K562 (cell line): ENCODE data around the gene ST8SIA4. TPM values are rescaled to one million over a fixed set of nuclear protein-coding genes. Genes with fewer than 3 reads are reported as not detected.

Source experiments
- ATAC-seq: fragments of 200-7000 bp; cut with Tn5 transposase; 3 replicates; pipeline ENCODE4 v1.9.1; 2020; ENCODE audit warnings: moderate library complexity
- BruUV-seq: library from RNA; stranded (reverse); fragments of 400-500 nt; replicated peaks from 2 replicates; lab custom pipeline; 2021; lab: Mats Ljungman, UMichigan
- CTCF ChIA-PET: fragments of 300-600 bp; formaldehyde crosslinking; extraction: SDS; loops from one replicate; lab custom pipeline; 2021; ENCODE audit warnings: low intra/inter-chr PET ratio; lab: Yijun Ruan, JAX
- POLR2A ChIA-PET: fragments of 300-600, 350-650 bp; sonication (Branson Sonifier 250); formaldehyde crosslinking; extraction: SDS; loops from one replicate; lab custom pipeline; 2021; ENCODE audit warnings: antibody characterized with exemption, inconsistent platforms; lab: Yijun Ruan, JAX
- DNase-seq, 4 experiments: peaks; one replicate each; pipeline versions ENCODE4 v3.0.0 to v3.0.0-alpha.2; 2011 to 2018; ENCODE audit warnings: low spot score in 3 of 4, mixed read lengths in 3 of 4; ENCODE audit errors: extremely low read depth in 1 of 4
- FAIRE-seq: peaks from 2 replicates; lab custom pipeline; 2011; peaks lifted over from hg19 to GRCh38; lab: Jason Lieb, UNC
- H2AFZ ChIP-seq: 2 replicates; pipeline ENCODE4 v1.6.0; 2011; ENCODE audit warnings: low read depth, low read length, control low read depth, inconsistent platforms
- H3K27ac ChIP-seq: fragments of 200-600 bp; 3 replicates; pipeline ENCODE4 v1.8.0; 2011; ENCODE audit warnings: low read depth, mild to moderate bottlenecking, control low read depth, inconsistent platforms, low read length, moderate library complexity, mixed read lengths; ENCODE audit errors: extremely low read depth
- H3K27me3 ChIP-seq, 2 experiments: fragments of 300-600 bp in 1 of 2; 2 replicates in 1 of 2; 3 replicates in 1 of 2; pipeline versions ENCODE4 v1.6.0 to v1.8.0; 2011; ENCODE audit warnings: inconsistent platforms in 2 of 2, low read length in 2 of 2, mild to moderate bottlenecking in 1 of 2, mixed read lengths in 1 of 2, moderate library complexity in 1 of 2; ENCODE audit not compliant: control insufficient read depth in 2 of 2, insufficient read depth in 2 of 2
- H3K36me3 ChIP-seq: fragments of 300-600 bp; 3 replicates; pipeline ENCODE4 v1.8.0; 2011; ENCODE audit warnings: mild to moderate bottlenecking, low read length, inconsistent platforms; ENCODE audit not compliant: control insufficient read depth, insufficient read depth
- H3K4me1 ChIP-seq, 2 experiments: fragments of 200-600 bp in 1 of 2; replicated peaks in 1 of 2; 2 replicates in 1 of 2; 3 replicates in 1 of 2; pipeline versions ENCODE4 v1.5.1 to v1.8.0; 2011; ENCODE audit warnings: inconsistent platforms in 2 of 2, low read length in 2 of 2, mild to moderate bottlenecking in 1 of 2, mixed read lengths in 1 of 2, moderate library complexity in 1 of 2; ENCODE audit not compliant: control insufficient read depth in 2 of 2, insufficient read depth in 2 of 2
- H3K4me2 ChIP-seq: 2 replicates; pipeline ENCODE4 v1.6.1; 2011; ENCODE audit warnings: low read length, control low read depth, inconsistent platforms, mixed read lengths; ENCODE audit not compliant: insufficient read depth
- H3K4me3 ChIP-seq: fragments of 200-600 bp; sonication (generic), shearing (Covaris generic); 2 replicates; pipeline ENCODE4 v1.5.1; 2016; ENCODE audit warnings: control low read depth, inconsistent platforms
- H3K79me2 ChIP-seq: fragments of 200-600 bp; 3 replicates; pipeline ENCODE4 v1.8.0; 2011; ENCODE audit warnings: low read length, inconsistent platforms; ENCODE audit not compliant: control insufficient read depth, insufficient read depth
- H3K9ac ChIP-seq, 2 experiments: 2 replicates each; pipeline versions ENCODE4 v1.6.0 to v1.6.1; 2011; ENCODE audit warnings: low read depth in 2 of 2, low read length in 2 of 2, control low read depth in 1 of 2, inconsistent platforms in 1 of 2, mild to moderate bottlenecking in 1 of 2, mixed read lengths in 1 of 2; ENCODE audit not compliant: insufficient read depth in 1 of 2
- H3K9me1 ChIP-seq: one replicate; pipeline ENCODE4 v1.6.0; 2011; ENCODE audit warnings: inconsistent platforms, mild to moderate bottlenecking, low read length, moderate library complexity; ENCODE audit not compliant: control insufficient read depth, insufficient read depth
- H3K9me3 ChIP-seq: replicated peaks from 2 replicates; pipeline ENCODE4 v1.5.1; 2011; ENCODE audit warnings: low read depth, low read length, inconsistent platforms; ENCODE audit not compliant: control insufficient read depth, insufficient read depth
- H4K20me1 ChIP-seq: replicated peaks from 2 replicates; pipeline ENCODE4 v1.6.1; 2011; ENCODE audit warnings: low read length, inconsistent platforms, mixed read lengths; ENCODE audit not compliant: control insufficient read depth, insufficient read depth
- ARID1B ChIP-seq: fragments of 450-650 bp; IDR thresholded peaks from 2 replicates; pipeline ENCODE4 v1.6.1; 2016; ENCODE audit warnings: antibody characterized with exemption, mild to moderate bottlenecking, inconsistent platforms
- DDX20 ChIP-seq: fragments of 450-650 bp; IDR thresholded peaks from 2 replicates; pipeline ENCODE4 v1.6.1; 2016; ENCODE audit warnings: missing genetic modification characterization, low read depth, mild to moderate bottlenecking, missing compliant biosample characterization, moderate library complexity
- FOSL1 ChIP-seq: fragments of 200-800 bp; sonication (Bioruptor generic); conservative IDR thresholded peaks from 2 replicates; pipeline ENCODE4 v1.6.1; 2016; ENCODE audit warnings: missing genetic modification characterization, missing compliant biosample characterization
- FOXJ2 ChIP-seq: fragments of 200-800 bp; sonication (Bioruptor generic); IDR thresholded peaks from 2 replicates; pipeline ENCODE4 v1.6.1; 2016; ENCODE audit warnings: missing genetic modification characterization, missing compliant biosample characterization
- FOXK1 ChIP-seq: sonication (generic); formaldehyde crosslinking; IDR thresholded peaks from 2 replicates; pipeline ENCODE4 v1.8.0; 2022; ENCODE audit warnings: missing genetic modification reagents, mild to moderate bottlenecking, borderline replicate concordance
- KHSRP ChIP-seq: fragments of 450-650 bp; IDR thresholded peaks from 2 replicates; pipeline ENCODE4 v1.6.1; 2017
- NELFE ChIP-seq: IDR thresholded peaks from 2 replicates; pipeline ENCODE4 v1.6.1; 2011; ENCODE audit warnings: mild to moderate bottlenecking; ENCODE audit not compliant: insufficient read depth, insufficient read length
- NFIC ChIP-seq: fragments of 450-650 bp; IDR thresholded peaks from 2 replicates; pipeline ENCODE4 v1.6.1; 2017; ENCODE audit warnings: mild to moderate bottlenecking, inconsistent platforms
- NFYB ChIP-seq: IDR thresholded peaks from 2 replicates; pipeline ENCODE4 v1.6.1; 2011; ENCODE audit warnings: mild to moderate bottlenecking, moderate library complexity; ENCODE audit not compliant: insufficient read length; ENCODE audit errors: extremely low read depth
- NONO ChIP-seq, 2 experiments: fragments of 200-400 bp in 1 of 2; fragments of 450-650 bp in 1 of 2; formaldehyde crosslinking in 1 of 2; IDR thresholded peaks; 2 replicates each; pipeline ENCODE4 v1.6.1; 2017; ENCODE audit warnings: low read depth in 2 of 2, mild to moderate bottlenecking in 2 of 2, moderate library complexity in 2 of 2, low read length in 1 of 2
- NR2C1 ChIP-seq, 2 experiments: fragments of 450-650 bp; IDR thresholded peaks; 2 replicates each; pipeline ENCODE4 v1.6.1; 2017; ENCODE audit warnings: mild to moderate bottlenecking in 2 of 2, antibody characterized with exemption in 1 of 2, inconsistent platforms in 1 of 2, missing compliant biosample characterization in 1 of 2, missing genetic modification characterization in 1 of 2
- PHB ChIP-seq: fragments of 250-450 bp; sonication (Bioruptor Pico); IDR thresholded peaks from 2 replicates; pipeline ENCODE4 v1.5.0; 2021
- PRMT5 ChIP-seq: sonication (generic); formaldehyde crosslinking; IDR thresholded peaks from 2 replicates; pipeline ENCODE4 v1.5.0; 2020; ENCODE audit warnings: missing genetic modification reagents
- SETDB1 ChIP-seq: IDR thresholded peaks from one replicate; pipeline ENCODE4 v1.6.1; 2012; ENCODE audit warnings: low read length, control low read depth, inconsistent platforms
- ZNF197 ChIP-seq: fragments of 200-800 bp; sonication (Bioruptor generic); IDR thresholded peaks from 2 replicates; pipeline ENCODE4 v1.6.1; 2016; ENCODE audit warnings: low read depth, missing genetic modification characterization, missing compliant biosample characterization
- ZNF224 ChIP-seq: sonication (generic); formaldehyde crosslinking; IDR thresholded peaks from 2 replicates; pipeline ENCODE4 v1.8.0; 2022; ENCODE audit warnings: mild to moderate bottlenecking, missing genetic modification reagents
- WGBS: fragments of 100-300 bp; shearing (Covaris generic); methylation state at CpG from one replicate; pipeline ENCODE4 v1.1.6; 2016; ENCODE audit warnings: low coverage, mixed read lengths; ENCODE audit not compliant: insufficient coverage; ENCODE audit errors: missing lambda C conversion rate; 5-methylcytosine and 5-hydroxymethylcytosine counted together
- in situ Hi-C: fragments of 300-500 bp; cut with MboI; formaldehyde crosslinking; loops from 4 replicates; pipeline ENCODE4 v1.15.0; 2018; ENCODE audit warnings: inconsistent platforms, mixed read lengths
- intact Hi-C: fragments of 100-400 bp; cut with micrococcal nuclease; formaldehyde crosslinking; loops from 2 replicates; pipeline ENCODE4 v1.14.2; 2022
- polyA plus RNA-seq, 8 experiments: library from polyadenylated mRNA; depleted of rRNA in 4 of 8; stranded (reverse) in 5 of 8; unstranded in 3 of 8; fragments of >200 nt; fragmentation: Nextera tagmentation in 2 of 8; fragmentation: Illumina TruSeq in 1 of 8; extraction: Ambion mirVana in 2 of 8; extraction: Trizol in 1 of 8; gene quantifications; 2 replicates each; pipeline versions ENCODE4 v1.2.1 to v1.2.3, GENCODE V29; 2011 to 2014; ENCODE audit warnings: inconsistent platforms in 1 of 8, missing spikeins in 1 of 8
- total RNA-seq, 7 experiments: library from RNA; depleted of rRNA in 6 of 7; stranded (reverse); fragments of >200 nt in 6 of 7; fragmentation: Illumina TruSeq in 2 of 7; extraction: Trizol in 2 of 7; gene quantifications; 2 replicates each; pipeline versions ENCODE4 v1.2.1 to v1.2.3, GENCODE V29; 2011 to 2021; ENCODE audit warnings: low replicate concordance in 1 of 7
- TF ChIP-seq, protein P1 (sequence below): sonication (generic); formaldehyde crosslinking; IDR thresholded peaks from 2 replicates; pipeline ENCODE4 v1.9.0; 2022; ENCODE audit warnings: mild to moderate bottlenecking, missing genetic modification reagents
- TF ChIP-seq, protein P2 (sequence below): fragments of 250-450 bp; sonication (Bioruptor Pico); IDR thresholded peaks from 2 replicates; pipeline ENCODE4 v1.8.0; 2021; ENCODE audit warnings: moderate library complexity, mild to moderate bottlenecking, inconsistent platforms

ST8SIA4 gene
- total and polyA plus RNA-seq, 9 of the 15 experiments (the other 6 are each of a cell fraction or from before 2014, with no cell fraction given): 0.22 to 2.0 (median 0.54) TPM

DNA sequence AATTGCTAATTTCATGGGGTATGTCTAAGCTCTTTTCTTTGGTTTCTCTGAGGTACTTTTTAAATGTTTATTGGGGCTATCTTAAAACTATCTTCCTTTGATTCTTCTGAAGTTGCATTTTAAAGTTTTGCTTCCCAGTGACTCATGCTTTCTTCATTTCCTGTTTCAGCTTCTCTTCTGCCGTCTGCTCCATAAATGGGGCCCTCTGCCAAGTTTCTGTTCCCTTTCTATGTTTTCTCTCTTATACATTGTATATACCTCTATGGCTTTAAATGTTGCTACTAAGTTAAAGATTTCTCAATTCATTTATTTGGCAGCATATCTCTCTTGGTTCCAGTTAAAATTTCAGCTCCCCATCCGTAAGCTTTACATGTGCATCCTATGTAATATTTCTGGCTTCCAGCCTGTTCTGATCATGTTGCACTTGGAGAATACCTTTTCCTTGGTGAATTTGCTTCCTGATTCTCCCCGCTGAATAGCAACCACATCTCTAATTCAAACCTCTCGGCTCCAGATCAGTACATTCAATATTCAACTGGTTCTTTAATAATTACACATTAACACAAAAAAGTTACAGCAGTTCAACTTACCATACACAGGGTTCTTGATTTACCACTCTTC, 125.3 kb downstream of the ST8SIA4 start:
- no peaks in the 10 kb centered on the region for H3K27me3 ChIP-seq
- ChIA-PET POLR2A (no interaction called here), CTCF (no interaction called here)
- 3% methylated on average over 4 of the region's 4 CpGs for WGBS
- H3K9me3 ChIP-seq: no peaks in the 10 kb centered on the region
- in situ Hi-C loops (no loop called here), intact Hi-C loops (loop anchor here (10.0 kb wide), 1 partner anchor 153 kb away; no protein-coding TSS in a partner anchor)
- H3K4me3 ChIP-seq: no peak overlapping the region
- peak overlapping the region; percentile 33; the same call in 1 of the 2 replicates for H2AFZ ChIP-seq
- DNase-seq (peak in 1 of 4 experiments; percentile 1), ATAC-seq (no peak), FAIRE-seq (no peak)
- no peaks in the 10 kb centered on the region for H4K20me1 ChIP-seq
- BruUV-seq: no TSS peak
- H3K9ac ChIP-seq: no peak overlapping the region
- no peaks in the 10 kb centered on the region for H3K9me1 ChIP-seq
- H3K4me2 ChIP-seq: no peak overlapping the region
- H3K36me3 ChIP-seq: no peaks in the 10 kb centered on the region
- 0 out of 2 replicates have a peak, but pooled peaks have one; percentile 15 for TF ChIP-seq ARID1B
- no peak for TF ChIP-seq PRMT5
- TF ChIP-seq NFIC: peak; percentile 15; the same call in 1 of the 2 replicates
- no peak for TF ChIP-seq KHSRP
- TF ChIP-seq, protein P1, sequence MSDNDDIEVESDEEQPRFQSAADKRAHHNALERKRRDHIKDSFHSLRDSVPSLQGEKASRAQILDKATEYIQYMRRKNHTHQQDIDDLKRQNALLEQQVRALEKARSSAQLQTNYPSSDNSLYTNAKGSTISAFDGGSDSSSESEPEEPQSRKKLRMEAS: no peak
- TF ChIP-seq, protein P2, sequence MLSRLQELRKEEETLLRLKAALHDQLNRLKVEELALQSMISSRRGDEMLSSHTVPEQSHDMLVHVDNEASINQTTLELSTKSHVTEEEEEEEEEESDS: no peak
- no peak for TF ChIP-seq ZNF224 (CRISPR knock-in tag)
- no peak for TF ChIP-seq PHB
- TF ChIP-seq DDX20 (tag): no peak
- TF ChIP-seq ZNF197 (CRISPR knock-in tag): no peak
- no peak for TF ChIP-seq NELFE
- no peak for TF ChIP-seq NONO (IDR thresholded peaks at IDR 0.05; ENCODE audit: low read depth in 2 of 2, low read length in 1 of 2)
- no peak for TF ChIP-seq FOXK1
- TF ChIP-seq FOXJ2 (tag): no peak
- no peak for TF ChIP-seq NFYB
- no peak for TF ChIP-seq NR2C1 (IDR thresholded peaks at IDR 0.05)
- no peak for TF ChIP-seq NR2C1 (tag; IDR thresholded peaks at IDR 0.05)
- no peak for TF ChIP-seq SETDB1
- peak; percentile 49; the same call in 1 of the 2 replicates for TF ChIP-seq FOSL1 (tag)
- H3K79me2 ChIP-seq: no peaks in the 10 kb centered on the region
- H3K27ac ChIP-seq: no peak overlapping the region
- no peaks in the 10 kb centered on the region for H3K4me1 ChIP-seq
